Measurements from ENCODE around the gene PDIA2.

DNA sequence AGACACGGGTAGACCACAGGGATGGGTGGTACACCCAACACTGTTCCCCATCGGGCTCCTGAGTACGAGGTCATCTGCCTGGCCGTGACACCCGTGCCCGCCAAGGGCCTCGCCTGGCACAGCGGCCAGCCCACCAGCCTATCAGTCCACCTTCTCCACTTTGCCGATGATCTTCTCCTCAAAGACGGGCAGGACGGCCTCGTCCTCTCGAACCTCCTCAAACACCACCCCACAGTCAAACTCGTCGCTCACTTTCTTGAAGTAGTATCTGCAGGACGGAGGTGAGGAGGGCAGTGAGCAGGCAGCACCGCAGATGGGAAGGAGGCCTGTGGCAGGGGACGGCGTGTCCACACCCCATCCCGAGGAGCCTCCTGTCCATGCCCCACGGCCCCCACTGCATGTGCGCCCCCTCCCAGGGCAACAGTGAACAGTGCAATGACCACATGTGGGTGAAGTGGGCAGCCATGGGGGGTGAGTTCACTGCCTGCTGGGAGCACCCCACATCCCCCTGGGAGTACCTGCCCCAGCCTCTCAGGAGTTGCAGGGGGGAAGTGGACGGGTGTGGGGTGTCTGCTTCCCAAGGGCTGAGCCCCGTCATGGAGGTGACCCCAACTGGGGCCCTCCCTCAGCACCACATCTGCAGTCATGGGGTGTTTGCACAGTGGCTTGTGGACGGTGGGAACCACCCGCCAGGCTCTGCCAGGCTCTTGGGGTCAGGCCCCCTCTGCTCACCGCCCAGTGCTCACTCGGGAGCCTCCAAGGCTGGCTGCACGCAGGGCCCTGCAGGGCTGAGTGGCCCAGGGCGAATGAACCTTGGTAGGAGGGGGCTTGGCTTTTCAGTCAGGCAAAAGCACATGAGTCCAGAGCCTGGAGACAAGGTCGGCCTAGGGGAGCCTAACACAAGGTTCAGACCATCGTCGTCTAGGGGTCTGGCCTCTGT is 5.3 kb downstream of the PDIA2 start:
- TF ChIP-seq, protein P1, sequence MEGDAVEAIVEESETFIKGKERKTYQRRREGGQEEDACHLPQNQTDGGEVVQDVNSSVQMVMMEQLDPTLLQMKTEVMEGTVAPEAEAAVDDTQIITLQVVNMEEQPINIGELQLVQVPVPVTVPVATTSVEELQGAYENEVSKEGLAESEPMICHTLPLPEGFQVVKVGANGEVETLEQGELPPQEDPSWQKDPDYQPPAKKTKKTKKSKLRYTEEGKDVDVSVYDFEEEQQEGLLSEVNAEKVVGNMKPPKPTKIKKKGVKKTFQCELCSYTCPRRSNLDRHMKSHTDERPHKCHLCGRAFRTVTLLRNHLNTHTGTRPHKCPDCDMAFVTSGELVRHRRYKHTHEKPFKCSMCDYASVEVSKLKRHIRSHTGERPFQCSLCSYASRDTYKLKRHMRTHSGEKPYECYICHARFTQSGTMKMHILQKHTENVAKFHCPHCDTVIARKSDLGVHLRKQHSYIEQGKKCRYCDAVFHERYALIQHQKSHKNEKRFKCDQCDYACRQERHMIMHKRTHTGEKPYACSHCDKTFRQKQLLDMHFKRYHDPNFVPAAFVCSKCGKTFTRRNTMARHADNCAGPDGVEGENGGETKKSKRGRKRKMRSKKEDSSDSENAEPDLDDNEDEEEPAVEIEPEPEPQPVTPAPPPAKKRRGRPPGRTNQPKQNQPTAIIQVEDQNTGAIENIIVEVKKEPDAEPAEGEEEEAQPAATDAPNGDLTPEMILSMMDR (IDR thresholded peaks at IDR 0.05): no peak
- TF ChIP-seq POLR2A (IDR thresholded peaks at IDR 0.05) (no peak), POLR2AphosphoS5 (IDR thresholded peaks at IDR 0.05) (no peak)
